Calu3 (cell line): Measurements from ENCODE around the gene CNTNAP2. TPM values are rescaled to one million over a fixed set of nuclear protein-coding genes. Genes with fewer than 3 reads are reported as not detected.

Experiments
- BruUV-seq: library from RNA; stranded (reverse); fragments of 400-500 nt; replicated peaks from 2 replicates; lab custom pipeline; 2021; lab: Mats Ljungman, UMichigan
- CTCF ChIA-PET: fragments of 300-600 bp; sonication (Branson Sonifier 250); formaldehyde crosslinking; loops from one replicate; lab custom pipeline; 2022; ENCODE audit warnings: antibody characterized with exemption; lab: Charles Lee
- DNase-seq: peaks from one replicate; pipeline ENCODE4 v3.0.0; 2022
- H3K27ac Mint-ChIP-seq: one replicate; pipeline ENCODE4 v1.8.0; 2022; ENCODE audit warnings: mixed read lengths; ENCODE audit not compliant: unreplicated experiment
- H3K27me3 Mint-ChIP-seq: one replicate; pipeline ENCODE4 v1.8.0; 2022; ENCODE audit warnings: mixed read lengths; ENCODE audit not compliant: unreplicated experiment
- H3K36me3 Mint-ChIP-seq: one replicate; pipeline ENCODE4 v1.8.0; 2022; ENCODE audit warnings: mild to moderate bottlenecking, moderate library complexity, mixed read lengths; ENCODE audit not compliant: insufficient read depth, unreplicated experiment
- H3K4me1 Mint-ChIP-seq: one replicate; pipeline ENCODE4 v1.8.0; 2022; ENCODE audit warnings: mild to moderate bottlenecking, low read depth, mixed read lengths; ENCODE audit not compliant: unreplicated experiment
- H3K4me3 Mint-ChIP-seq: one replicate; pipeline ENCODE4 v1.8.0; 2022; ENCODE audit warnings: mild to moderate bottlenecking, low read depth, moderate library complexity, mixed read lengths; ENCODE audit not compliant: unreplicated experiment
- H3K9me3 Mint-ChIP-seq: one replicate; pipeline ENCODE4 v1.8.0; 2022; ENCODE audit warnings: low read depth, mixed read lengths; ENCODE audit not compliant: unreplicated experiment
- CTCF ChIP-seq: fragments of 200-600 bp; IDR thresholded peaks from one replicate; pipeline ENCODE4 v1.8.0; 2022; ENCODE audit warnings: antibody characterized with exemption; ENCODE audit not compliant: unreplicated experiment
- intact Hi-C: fragments of 100-400 bp; cut with micrococcal nuclease; formaldehyde crosslinking; loops from one replicate; pipeline ENCODE4 v1.10.0; 2022; ENCODE audit not compliant: unreplicated experiment
- total RNA-seq: library from RNA; stranded (reverse); gene quantifications from 2 replicates; pipeline ENCODE4 v1.2.3, GENCODE V29; 2022

The CNTNAP2 gene
- total RNA-seq, 1 experiment from 2014 or later, result 1.1 TPM

GRCh38 chr7:148026713-148027112 lies 1910.1 kb downstream of the CNTNAP2 start:
- H3K36me3 Mint-ChIP-seq, result no peaks in the 10 kb centered on the region
- CTCF ChIA-PET, result no interaction called here
- H3K4me1 Mint-ChIP-seq, result no peaks in the 10 kb centered on the region
- H3K27me3 Mint-ChIP-seq, result no peaks in the 10 kb centered on the region
- BruUV-seq, result no TSS peak
- peaks cover 8% of the 10 kb centered on the region for H3K9me3 Mint-ChIP-seq
- intact Hi-C loops, result no loop called here
- H3K27ac Mint-ChIP-seq, result no peak overlapping the region
- no peak overlapping the region for H3K4me3 Mint-ChIP-seq
- no peak for DNase-seq
- no peak for TF ChIP-seq CTCF

- Mint-ChIP-seq H3K4me3 (no peak overlapping the region), H3K36me3 (no peaks in the 10 kb centered on the region), H3K27ac (no peak overlapping the region), H3K27me3 (no peaks in the 10 kb centered on the region), H3K4me1 (no peaks in the 10 kb centered on the region), H3K9me3 (peaks cover 13% of the 10 kb centered on the region)
- TF ChIP-seq CTCF, result no peak
- intact Hi-C loops, result no loop called here
- DNase-seq, result no peak
- CTCF ChIA-PET, result no interaction called here
- BruUV-seq, result no TSS peak
Measured at GRCh38 chr7:148028165-148028564, 1911.6 kb downstream of the CNTNAP2 start.

- no TSS peak for BruUV-seq
- Mint-ChIP-seq H3K4me3 (no peak overlapping the region), H3K9me3 (peaks cover 17% of the 10 kb centered on the region), H3K27ac (no peak overlapping the region), H3K36me3 (no peaks in the 10 kb centered on the region), H3K4me1 (no peaks in the 10 kb centered on the region), H3K27me3 (no peaks in the 10 kb centered on the region)
- intact Hi-C loops, result no loop called here
- DNase-seq, result no peak
- TF ChIP-seq CTCF, result no peak
- CTCF ChIA-PET, result interaction anchor here (0.6 kb wide), 1 partner anchor 498 kb away, joined by 4 read pairs; no protein-coding TSS in a partner anchor
Measured at GRCh38 chr7:148031019-148031418, 1914.4 kb downstream of the CNTNAP2 start.

- CTCF ChIA-PET, result no interaction called here
- no TSS peak for BruUV-seq
- intact Hi-C loops, result no loop called here
- no peak for DNase-seq
- Mint-ChIP-seq H3K36me3 (no peaks in the 10 kb centered on the region), H3K27me3 (no peaks in the 10 kb centered on the region), H3K9me3 (peaks cover 17% of the 10 kb centered on the region), H3K4me1 (no peaks in the 10 kb centered on the region), H3K27ac (no peak overlapping the region), H3K4me3 (no peak overlapping the region)
- no peak for TF ChIP-seq CTCF
Measured at GRCh38 chr7:148031811-148032210, 1915.2 kb downstream of the CNTNAP2 start.
